DMS53 (cell line): ENCODE results near the gene DNPEP.
"Not testable (repeated sequence)": the region's sequence is repeated elsewhere in the genome, so short reads cannot be mapped to it uniquely, and the experiment has no call there.

Experiments used
- DNase-seq: peaks from one replicate; lab custom pipeline; 2025; lab: John Stamatoyannopoulos, UW

DNPEP gene

DNA sequence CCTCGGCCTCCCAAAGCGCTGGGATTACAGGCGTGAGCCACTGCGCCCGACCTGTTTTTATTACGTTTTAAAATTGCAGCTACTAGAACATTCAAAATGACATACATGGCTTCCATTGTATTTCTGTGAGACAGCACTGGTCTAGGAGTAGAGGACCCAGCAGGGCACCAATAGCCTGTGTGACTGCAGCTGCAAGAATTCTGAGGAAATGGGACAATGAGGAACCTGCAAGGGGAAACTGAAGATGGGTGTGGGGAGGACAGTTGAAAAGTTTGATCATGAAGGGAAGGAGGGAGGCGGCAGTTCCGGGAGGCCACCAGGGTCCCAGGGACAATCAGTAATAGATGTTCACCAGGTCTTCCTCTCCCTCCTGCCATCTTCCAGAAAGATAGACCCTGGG, 13.9 kb upstream of the DNPEP start:
- no peak for DNase-seq

- no peak for DNase-seq
These were observed 12.8 kb upstream of the DNPEP start for GRCh38 chr2:219400562-219400961.

- DNase-seq: peak; percentile 39
These were observed 12.2 kb upstream of the DNPEP start for GRCh38 chr2:219399716-219400478.

GRCh38 chr2:219398721-219399363, 11.1 kb upstream of the DNPEP start:
- DNase-seq: peak; percentile 96

- peak; percentile 25 for DNase-seq
These were observed 9.2 kb upstream of the DNPEP start for GRCh38 chr2:219396863-219397457.

DNA sequence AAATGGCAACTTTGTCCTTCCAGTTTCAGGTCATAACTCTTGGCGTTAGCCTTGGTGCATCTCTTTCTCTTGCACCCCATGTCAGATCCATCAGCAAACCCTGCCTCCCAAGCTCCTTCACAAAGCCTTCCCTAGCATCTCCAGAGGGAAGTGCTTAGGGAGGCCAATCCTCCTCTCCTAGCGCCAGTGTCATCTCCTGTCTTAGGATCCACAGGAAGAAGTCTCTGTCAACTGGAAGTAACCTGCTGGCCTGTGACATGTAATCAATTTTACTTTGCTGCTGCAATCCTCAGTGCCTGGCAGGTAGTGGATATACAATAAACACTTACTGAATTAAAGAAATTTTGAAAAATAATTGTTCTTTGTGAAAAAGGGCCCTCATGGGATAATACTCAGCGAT, 7.9 kb upstream of the DNPEP start:
- DNase-seq: no peak

- DNase-seq: not testable (repeated sequence)
These were observed 7.3 kb upstream of the DNPEP start for GRCh38 chr2:219395056-219395455.

DNA sequence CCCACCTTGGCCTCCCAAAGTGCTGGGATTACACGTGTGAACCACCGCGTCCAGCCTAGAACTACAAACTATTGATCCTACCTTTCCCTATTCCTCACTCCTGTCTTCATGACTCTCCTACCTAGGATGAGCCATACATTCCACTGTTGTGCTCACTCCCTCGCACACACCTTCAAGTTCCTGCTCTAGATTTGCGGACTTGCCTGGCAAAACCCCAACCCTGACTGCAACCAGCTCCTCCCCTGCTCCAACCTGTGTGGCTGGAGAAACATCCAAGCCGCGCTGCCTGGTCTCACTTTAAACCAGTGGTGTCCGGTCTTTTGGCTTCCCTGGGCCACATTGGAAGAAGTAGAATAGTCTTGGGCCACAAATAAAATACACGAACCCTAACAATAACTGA, 5.0 kb upstream of the DNPEP start:
- DNase-seq: no peak

DNA sequence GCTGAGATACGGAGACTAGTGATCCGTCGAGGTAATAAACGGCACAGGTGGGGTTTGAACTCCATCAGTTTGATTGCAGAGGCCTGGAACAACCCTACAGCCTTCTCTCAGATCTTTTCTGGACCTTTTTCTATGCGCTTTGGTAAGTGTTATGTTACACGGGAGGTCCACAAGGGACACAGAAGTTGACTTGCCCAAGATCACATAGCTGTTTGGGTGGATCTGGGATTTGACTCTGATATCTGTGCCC, 1.1 kb upstream of the DNPEP start:
- no peak for DNase-seq

GRCh38 chr2:219388121-219388906, 602 bp upstream of the DNPEP start:
- peak; percentile 97 for DNase-seq

DNA sequence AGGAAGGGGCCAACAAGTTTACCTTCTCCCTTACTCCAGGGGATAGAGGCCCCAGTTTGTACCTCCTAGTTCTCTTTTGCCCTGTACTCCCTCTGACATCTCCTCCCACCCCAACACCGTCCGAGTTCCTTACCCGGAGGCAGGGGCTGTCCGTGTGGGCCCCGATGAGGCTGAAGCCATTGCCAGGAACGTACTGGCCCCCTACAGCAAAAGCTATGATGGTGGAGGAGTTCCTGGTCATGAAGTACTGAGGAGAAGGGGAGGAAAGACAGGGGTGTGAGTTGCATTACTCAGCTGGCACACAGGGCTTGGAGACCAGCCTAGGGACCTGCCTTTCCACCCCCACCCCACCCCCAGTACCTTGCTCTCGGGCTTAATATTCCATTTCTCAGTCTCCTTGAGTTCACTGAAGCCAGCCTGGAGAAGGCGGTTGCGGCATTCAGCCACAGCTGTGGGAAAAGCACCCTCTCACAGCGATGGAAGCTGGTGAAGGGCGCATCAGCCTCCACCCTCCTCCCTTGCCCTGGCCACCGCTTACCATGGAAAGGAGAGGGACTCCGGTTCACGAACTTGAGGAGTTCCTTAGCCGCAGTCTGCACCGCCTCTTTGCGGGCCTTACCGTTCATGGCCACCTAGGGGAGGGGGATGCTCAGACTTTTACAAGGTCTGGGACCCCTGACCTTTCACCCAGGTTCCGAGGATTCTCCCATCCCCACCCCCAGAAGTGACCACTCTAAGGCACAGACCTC, 1.0 kb downstream of the DNPEP start:
- DNase-seq: peak; percentile 49

- DNase-seq: no peak
These were observed 1.7 kb downstream of the DNPEP start for GRCh38 chr2:219385958-219386520.

- no peak for DNase-seq
These were observed 2.9 kb downstream of the DNPEP start for GRCh38 chr2:219384859-219385258.

GRCh38 chr2:219384083-219384713, 3.5 kb downstream of the DNPEP start:
- no peak for DNase-seq

- no peak for DNase-seq
These were observed 6.3 kb downstream of the DNPEP start for GRCh38 chr2:219381448-219381847.

GRCh38 chr2:219380926-219381325, 6.8 kb downstream of the DNPEP start:
- no peak for DNase-seq

DNA sequence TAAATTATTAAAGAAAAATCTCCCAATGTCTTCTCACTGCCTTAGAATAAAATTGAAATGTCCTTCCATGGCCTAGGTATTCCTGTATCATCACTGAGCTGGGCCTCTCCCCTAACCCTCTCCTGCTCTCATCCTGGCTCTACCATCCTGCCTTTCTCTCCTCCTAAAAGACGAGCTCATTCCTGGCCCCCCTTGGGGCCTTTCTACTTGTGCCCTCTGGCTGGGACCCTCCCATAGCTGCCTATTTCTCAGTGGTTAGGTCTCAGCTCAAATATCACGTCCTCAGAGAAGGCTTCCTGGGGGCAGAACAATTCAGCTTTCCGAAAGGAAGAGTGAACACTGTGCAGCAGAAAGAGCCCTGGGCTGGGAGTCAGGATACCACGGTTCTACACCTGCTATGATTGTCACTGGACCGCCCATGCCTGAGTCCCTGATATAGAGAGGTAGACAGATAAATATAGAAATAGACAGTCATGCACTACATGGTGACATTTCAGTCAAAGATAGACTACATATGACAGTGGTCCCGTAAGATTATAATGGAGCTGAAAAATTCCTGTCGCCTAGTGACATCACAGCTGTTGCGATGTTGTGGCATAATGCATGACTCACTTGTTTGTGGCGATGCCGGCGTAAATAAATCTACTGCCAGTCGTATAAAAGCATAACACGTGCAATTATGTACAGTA, 9.4 kb downstream of the DNPEP start:
- no peak for DNase-seq

- peak; percentile 60 for DNase-seq
These were observed 18.3 kb downstream of the DNPEP start for GRCh38 chr2:219369447-219369861.

DNA sequence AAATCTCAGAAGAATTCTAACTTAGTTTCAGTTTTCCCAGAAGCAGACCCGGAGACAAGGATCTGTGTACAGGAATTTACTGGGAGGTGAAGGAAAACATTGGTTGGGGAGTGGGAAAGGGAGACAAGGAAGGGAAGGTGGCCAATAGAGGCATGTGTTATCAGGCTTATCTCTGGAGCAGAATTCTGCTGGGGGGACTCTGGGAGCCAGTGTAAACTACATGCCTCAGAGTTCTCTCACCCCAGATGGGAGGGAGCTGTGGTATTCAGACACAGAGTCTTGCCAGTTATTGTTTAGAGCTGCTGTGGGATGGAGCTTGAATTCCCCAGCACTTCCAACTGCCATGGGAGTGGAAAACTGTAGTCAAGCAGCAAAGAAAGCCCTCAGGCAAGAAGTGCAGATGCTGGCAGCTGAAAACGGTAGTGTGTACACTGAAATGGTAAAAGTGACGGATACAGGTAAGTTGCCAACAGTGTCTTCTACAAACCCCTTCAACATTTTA, 19.0 kb downstream of the DNPEP start:
- no peak for DNase-seq

DNA sequence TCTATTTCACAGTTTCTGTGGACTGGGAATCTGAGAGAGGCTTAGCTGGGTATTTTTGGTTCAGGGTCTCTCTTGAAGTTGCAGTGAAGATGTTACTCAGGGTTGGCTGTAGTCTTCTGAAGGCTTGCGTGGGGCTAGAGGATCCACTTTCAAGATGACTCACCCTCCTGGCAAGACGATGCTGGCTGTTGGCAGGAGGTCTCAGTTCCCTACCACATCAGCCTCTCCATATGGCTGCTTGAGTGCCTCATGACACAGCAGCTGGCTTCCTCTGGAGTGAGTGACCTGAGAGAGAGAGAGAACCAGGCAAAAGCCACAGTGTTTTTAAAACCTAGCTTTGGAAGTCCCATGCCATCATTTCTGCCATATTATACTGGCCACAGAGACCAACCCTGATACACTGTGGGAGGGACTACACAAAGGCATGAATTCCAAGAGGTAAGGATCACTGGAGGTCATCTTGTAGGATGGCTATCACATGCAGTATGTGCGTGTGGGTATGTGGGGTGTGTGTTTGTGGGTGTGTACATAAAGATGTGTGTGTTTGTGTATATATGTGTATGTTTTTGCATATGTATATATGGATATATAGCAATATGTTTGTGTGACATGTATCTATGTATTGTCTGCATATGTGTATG, 25.1 kb downstream of the DNPEP start:
- peak; percentile 65 for DNase-seq
